ENCODE measurements around the gene ELMOD1. TPM values are rescaled to one million over a fixed set of nuclear protein-coding genes. Genes with fewer than 3 reads are reported as not detected.

The ELMOD1 gene
- total RNA-seq, 1 donor from 2014 or later: not detected

GRCh38 chr11:107651672-107652071 is 60.7 kb downstream of the ELMOD1 start:
- no peaks in the 10 kb centered on the region for H3K9me3 ChIP-seq
- H3K27ac ChIP-seq: no peak overlapping the region
- H3K4me1 ChIP-seq: no peaks in the 10 kb centered on the region
- H3K36me3 ChIP-seq: no peaks in the 10 kb centered on the region
- intact Hi-C loops (cut with DNase I): no loop called here
- DNase-seq (ENCODE audit: low spot score in 2 of 2): no peak
- H3K27me3 ChIP-seq: no peaks in the 10 kb centered on the region
- H3K4me3 ChIP-seq: no peak overlapping the region
- TF ChIP-seq CTCF (IDR thresholded peaks at IDR 0.05): no peak

- Histone ChIP-seq H3K36me3 (no peaks in the 10 kb centered on the region), H3K9me3 (no peaks in the 10 kb centered on the region), H3K4me1 (no peaks in the 10 kb centered on the region), H3K4me3 (no peak overlapping the region), H3K27me3 (no peaks in the 10 kb centered on the region), H3K27ac (no peak overlapping the region)
- DNase-seq (ENCODE audit: low spot score in 2 of 2): no peak
- no peak for TF ChIP-seq CTCF (IDR thresholded peaks at IDR 0.05)
- intact Hi-C loops (cut with DNase I): no loop called here
Observed at GRCh38 chr11:107653076-107653475, 62.1 kb downstream of the ELMOD1 start.

GRCh38 chr11:107655602-107656001 is 64.7 kb downstream of the ELMOD1 start:
- no peak for DNase-seq (ENCODE audit: low spot score in 2 of 2)
- Histone ChIP-seq H3K4me3 (no peak overlapping the region), H3K4me1 (no peaks in the 10 kb centered on the region), H3K36me3 (no peaks in the 10 kb centered on the region), H3K27ac (no peak overlapping the region), H3K9me3 (no peaks in the 10 kb centered on the region), H3K27me3 (no peaks in the 10 kb centered on the region)
- intact Hi-C loops (cut with DNase I): no loop called here
- no peak for TF ChIP-seq CTCF (IDR thresholded peaks at IDR 0.05)

GRCh38 chr11:107659310-107659709 is 68.4 kb downstream of the ELMOD1 start:
- DNase-seq (ENCODE audit: low spot score in 2 of 2): no peak
- no peak for TF ChIP-seq CTCF (IDR thresholded peaks at IDR 0.05)
- intact Hi-C loops (cut with DNase I): no loop called here

GRCh38 chr11:107660066-107660465 is 69.1 kb downstream of the ELMOD1 start:
- no peaks in the 10 kb centered on the region for H3K4me1 ChIP-seq
- intact Hi-C loops (cut with DNase I): no loop called here
- H3K36me3 ChIP-seq: no peaks in the 10 kb centered on the region
- DNase-seq (ENCODE audit: low spot score in 2 of 2): no peak
- H3K27ac ChIP-seq: no peak overlapping the region
- H3K4me3 ChIP-seq: no peak overlapping the region
- no peaks in the 10 kb centered on the region for H3K27me3 ChIP-seq
- no peak for TF ChIP-seq CTCF (IDR thresholded peaks at IDR 0.05)
- H3K9me3 ChIP-seq: no peaks in the 10 kb centered on the region

More at GRCh38 chr11:107659310-107659709, 68.4 kb downstream of the ELMOD1 start:
- Histone ChIP-seq H3K4me1 (no peaks in the 10 kb centered on the region), H3K9me3 (no peaks in the 10 kb centered on the region), H3K4me3 (no peak overlapping the region), H3K27me3 (no peaks in the 10 kb centered on the region), H3K36me3 (no peaks in the 10 kb centered on the region), H3K27ac (no peak overlapping the region)

GRCh38 chr11:107661656-107662055 is 70.7 kb downstream of the ELMOD1 start:
- H3K27me3 ChIP-seq: no peaks in the 10 kb centered on the region
- no peaks in the 10 kb centered on the region for H3K36me3 ChIP-seq
- no peak for DNase-seq (ENCODE audit: low spot score in 2 of 2)
- intact Hi-C loops (cut with DNase I): no loop called here
- H3K4me1 ChIP-seq: no peaks in the 10 kb centered on the region
- no peak overlapping the region for H3K4me3 ChIP-seq
- no peaks in the 10 kb centered on the region for H3K9me3 ChIP-seq
- H3K27ac ChIP-seq: no peak overlapping the region
- no peak for TF ChIP-seq CTCF (IDR thresholded peaks at IDR 0.05)
